Activated B cell treated with CpG ODN at 0.5 μM for 24 hours (primary cell): Measurements from ENCODE around the gene SPATC1L. TPM values are rescaled to one million over a fixed set of nuclear protein-coding genes. Genes with fewer than 3 reads are reported as not detected.

ENCODE experiments used
- ATAC-seq: fragments of 200-7000 bp; cut with Tn5 transposase; one replicate; pipeline ENCODE4 v1.10.0; 2021; ENCODE audit warnings: low read depth, mild to moderate bottlenecking, moderate library complexity
- CTCF ChIA-PET: fragments of 350-600 bp; sonication (Branson Sonifier 250); formaldehyde crosslinking; loops from one replicate; lab custom pipeline; 2021; ENCODE audit warnings: antibody characterized with exemption; lab: Charles Lee
- POLR2A ChIA-PET: fragments of 350-600 bp; sonication (Branson Sonifier 250); formaldehyde crosslinking; loops from one replicate; lab custom pipeline; 2021; ENCODE audit warnings: antibody characterized with exemption; lab: Charles Lee
- DNase-seq: peaks from one replicate; pipeline ENCODE4 v3.0.0; 2022
- H3K27ac Mint-ChIP-seq: one replicate; pipeline ENCODE4 v1.8.0; 2020; ENCODE audit warnings: mixed read lengths
- H3K27me3 Mint-ChIP-seq: one replicate; pipeline ENCODE4 v1.8.0; 2021; ENCODE audit warnings: mixed read lengths
- H3K36me3 Mint-ChIP-seq: one replicate; pipeline ENCODE4 v1.8.0; 2021; ENCODE audit warnings: low read depth, mixed read lengths
- H3K4me1 Mint-ChIP-seq: one replicate; pipeline ENCODE4 v1.8.0; 2021; ENCODE audit warnings: mixed read lengths
- H3K4me3 Mint-ChIP-seq: one replicate; pipeline ENCODE4 v1.8.0; 2020; ENCODE audit warnings: mild to moderate bottlenecking, mixed read lengths
- H3K9me3 Mint-ChIP-seq: one replicate; pipeline ENCODE4 v1.8.0; 2020; ENCODE audit warnings: mixed read lengths
- CTCF ChIP-seq: fragments of 200-600 bp; IDR thresholded peaks from one replicate; pipeline ENCODE4 v1.8.0; 2022; ENCODE audit warnings: antibody characterized with exemption, mild to moderate bottlenecking
- intact Hi-C: fragments of 100-400 bp; cut with micrococcal nuclease; formaldehyde crosslinking; loops from one replicate; pipeline ENCODE4 v1.15.1; 2024
- total RNA-seq: library from RNA; stranded (reverse); gene quantifications from 2 replicates; pipeline ENCODE4 v1.2.3, GENCODE V29; 2022

The SPATC1L gene
- total RNA-seq, 1 donor from 2014 or later, result 7.5 TPM

- Mint-ChIP-seq H3K9me3 (no peaks in the 10 kb centered on the region), H3K4me3 (no peak overlapping the region), H3K4me1 (peaks cover under 1% of the 10 kb centered on the region), H3K27me3 (no peaks in the 10 kb centered on the region), H3K36me3 (peaks cover 38% of the 10 kb centered on the region), H3K27ac (no peak overlapping the region)
- DNase-seq, result no peak
- intact Hi-C loops, result no loop called here
- TF ChIP-seq CTCF, result no peak
- ChIA-PET CTCF (no interaction called here), POLR2A (no interaction called here)
- no peak for ATAC-seq
These were observed 6.4 kb upstream of the SPATC1L start for GRCh38 chr21:46190491-46191131.

- Mint-ChIP-seq H3K4me3 (no peak overlapping the region), H3K36me3 (peaks cover 32% of the 10 kb centered on the region), H3K27ac (no peak overlapping the region), H3K27me3 (no peaks in the 10 kb centered on the region), H3K4me1 (peaks cover 3% of the 10 kb centered on the region), H3K9me3 (no peaks in the 10 kb centered on the region)
- no peak for TF ChIP-seq CTCF
- POLR2A ChIA-PET, result interaction anchor here (0.5 kb wide), 1 partner anchor 639 kb away, joined by 10 read pairs; no protein-coding TSS in a partner anchor
- DNase-seq (no peak), ATAC-seq (no peak)
- intact Hi-C loops, result loop anchor here (5.0 kb wide), 1 partner anchor 48 kb away; no protein-coding TSS in a partner anchor
- CTCF ChIA-PET, result no interaction called here
These were observed 5.8 kb upstream of the SPATC1L start for GRCh38 chr21:46189959-46190490.

GRCh38 chr21:46189213-46189958 lies 5.1 kb upstream of the SPATC1L start:
- ChIA-PET CTCF (no interaction called here), POLR2A (interaction anchor here (0.5 kb wide), 1 partner anchor 638 kb away, joined by 10 read pairs; no protein-coding TSS in a partner anchor)
- Mint-ChIP-seq H3K4me1 (peaks cover 3% of the 10 kb centered on the region), H3K36me3 (peaks cover 26% of the 10 kb centered on the region), H3K4me3 (no peak overlapping the region), H3K27ac (no peak overlapping the region), H3K9me3 (no peaks in the 10 kb centered on the region), H3K27me3 (no peaks in the 10 kb centered on the region)
- no peak for TF ChIP-seq CTCF
- DNase-seq (no peak), ATAC-seq (no peak)
- intact Hi-C loops, result loop anchor here (5.0 kb wide), 1 partner anchor 47 kb away; no protein-coding TSS in a partner anchor

- Mint-ChIP-seq H3K4me1 (peaks cover 3% of the 10 kb centered on the region), H3K4me3 (no peak overlapping the region), H3K9me3 (no peaks in the 10 kb centered on the region), H3K36me3 (peaks cover 19% of the 10 kb centered on the region), H3K27me3 (no peaks in the 10 kb centered on the region), H3K27ac (no peak overlapping the region)
- ChIA-PET POLR2A (no interaction called here), CTCF (no interaction called here)
- intact Hi-C loops, result loop anchor here (5.0 kb wide), 1 partner anchor 46 kb away; no protein-coding TSS in a partner anchor
- no peak for TF ChIP-seq CTCF
- ATAC-seq, result no peak
- DNase-seq, result no peak
These were observed 4.3 kb upstream of the SPATC1L start for GRCh38 chr21:46188226-46189212.
